Measurements from ENCODE around the gene USP15.

- TF ChIP-seq EGR1 (IDR thresholded peaks at IDR 0.05) (no peak), EP300 (IDR thresholded peaks at IDR 0.05; ENCODE audit: borderline replicate concordance) (no peak), CREB1 (IDR thresholded peaks at IDR 0.05; ENCODE audit: low read depth) (no peak), MAX (IDR thresholded peaks at IDR 0.05) (no peak), NFIC (IDR thresholded peaks at IDR 0.05) (no peak)
These were observed 10.7 kb downstream of the USP15 start for GRCh38 chr12:62270872-62271271.
